ENCODE results near the gene SMARCA4.
"Not testable (repeated sequence)": the region's sequence is repeated elsewhere in the genome, so short reads cannot be mapped to it uniquely, and the experiment has no call there.

- not testable (repeated sequence) for TF ChIP-seq CTCF (IDR thresholded peaks at IDR 0.05; ENCODE audit: poor library complexity); EZH2 (IDR thresholded peaks at IDR 0.05; ENCODE audit: borderline replicate concordance)
These were observed 129.1 kb downstream of the SMARCA4 start for GRCh38 chr19:11090014-11090263.

Measured in hepatocyte (in vitro differentiated cells).